Kidney glomerular epithelial cell (primary cell): ENCODE data around the gene FCHSD2.
"Not testable (repeated sequence)": the region's sequence is repeated elsewhere in the genome, so short reads cannot be mapped to it uniquely, and the experiment has no call there.

Source experiments
- DNase-seq: peaks from one replicate; lab custom pipeline; 2025; lab: John Stamatoyannopoulos, UW

The FCHSD2 gene

GRCh38 chr11:72833083-72833733 lies 308.9 kb downstream of the FCHSD2 start:
- DNase-seq = no peak

- no peak for DNase-seq
Observed at GRCh38 chr11:72832301-72833082, 309.6 kb downstream of the FCHSD2 start.

GRCh38 chr11:72831521-72832300 lies 310.4 kb downstream of the FCHSD2 start:
- DNase-seq = peak; percentile 65

GRCh38 chr11:72829884-72830533 lies 312.1 kb downstream of the FCHSD2 start:
- no peak for DNase-seq

- DNase-seq = no peak
Observed at GRCh38 chr11:72829178-72829577, 312.9 kb downstream of the FCHSD2 start.

GRCh38 chr11:72828692-72829101 lies 313.4 kb downstream of the FCHSD2 start:
- no peak for DNase-seq

GRCh38 chr11:72828081-72828567 lies 314.0 kb downstream of the FCHSD2 start:
- no peak for DNase-seq

- DNase-seq = not testable (repeated sequence)
Observed at GRCh38 chr11:72827656-72828055, 314.5 kb downstream of the FCHSD2 start.

GRCh38 chr11:72826942-72827480 lies 315.1 kb downstream of the FCHSD2 start:
- DNase-seq = no peak

- DNase-seq = no peak
Observed at GRCh38 chr11:72826191-72826941, 315.8 kb downstream of the FCHSD2 start.

- DNase-seq = no peak
Observed at GRCh38 chr11:72825661-72826060, 316.5 kb downstream of the FCHSD2 start.

- DNase-seq = no peak
Observed at GRCh38 chr11:72824811-72825505, 317.2 kb downstream of the FCHSD2 start.

GRCh38 chr11:72824020-72824419 lies 318.1 kb downstream of the FCHSD2 start:
- no peak for DNase-seq

- DNase-seq = no peak
Observed at GRCh38 chr11:72823105-72823804, 318.9 kb downstream of the FCHSD2 start.

- peak; percentile 72 for DNase-seq
Observed at GRCh38 chr11:72821920-72822799, 320.0 kb downstream of the FCHSD2 start.

GRCh38 chr11:72821221-72821919 lies 320.7 kb downstream of the FCHSD2 start:
- DNase-seq = no peak

GRCh38 chr11:72820439-72821139 lies 321.5 kb downstream of the FCHSD2 start:
- DNase-seq = no peak
